MV-4-11 (cell line): ENCODE measurements around the gene RNF31.
A peak's percentile ranks its signal among the peaks of the same experiment; 100 is the strongest.
"Not testable (repeated sequence)": the region's sequence is repeated elsewhere in the genome, so short reads cannot be mapped to it uniquely, and the experiment has no call there.

Source experiments
- DNase-seq: peaks from one replicate; lab custom pipeline; 2025; lab: John Stamatoyannopoulos, UW

The RNF31 gene

GRCh38 chr14:24146978-24147760 is at the start of gene RNF31:
TSS of gene RNF31 (plus strand) at chr14:24147498. CDS start at chr14:24147699, 201 bp downstream.
- peak; percentile 99 for DNase-seq

GRCh38 chr14:24098229-24098926 is 48.9 kb upstream of the RNF31 start:
- no peak for DNase-seq

- no peak for DNase-seq
Measured at GRCh38 chr14:24098927-24099813, 48.1 kb upstream of the RNF31 start.

GRCh38 chr14:24100197-24100981 is 46.9 kb upstream of the RNF31 start:
- peak; percentile 34 for DNase-seq

GRCh38 chr14:24100982-24101494 is 46.3 kb upstream of the RNF31 start:
- no peak for DNase-seq

GRCh38 chr14:24102357-24103048 is 44.8 kb upstream of the RNF31 start:
- no peak for DNase-seq

- no peak for DNase-seq
Measured at GRCh38 chr14:24103451-24103850, 43.8 kb upstream of the RNF31 start.

- not testable (repeated sequence) for DNase-seq
Measured at GRCh38 chr14:24105609-24106239, 41.6 kb upstream of the RNF31 start.

GRCh38 chr14:24106672-24107271 is 40.5 kb upstream of the RNF31 start:
- DNase-seq, result no peak

- DNase-seq, result no peak
Measured at GRCh38 chr14:24108336-24108874, 38.9 kb upstream of the RNF31 start.

GRCh38 chr14:24110060-24110459 is 37.2 kb upstream of the RNF31 start:
- DNase-seq, result no peak

GRCh38 chr14:24110523-24110922 is 36.8 kb upstream of the RNF31 start:
- DNase-seq, result no peak

- no peak for DNase-seq
Measured at GRCh38 chr14:24113379-24113800, 33.9 kb upstream of the RNF31 start.

- DNase-seq, result peak; percentile 96
Measured at GRCh38 chr14:24113801-24114531, 33.3 kb upstream of the RNF31 start.

- DNase-seq, result peak; percentile 100
Measured at GRCh38 chr14:24114532-24115421, 32.5 kb upstream of the RNF31 start, which contains the start of the genes DCAF11 and NRL. TSS of gene DCAF11 (plus strand) at chr14:24114777. CDS start at chr14:24115595, 818 bp downstream. TSS of gene NRL (minus strand) at chr14:24114949. CDS start at chr14:24082848, 32,101 bp downstream.

- DNase-seq, result no peak
Measured at GRCh38 chr14:24115422-24116127, 31.7 kb upstream of the RNF31 start.
